Posterior vena cava (tissue), 2 donors: ENCODE results near the gene GRAP2. TPM values are rescaled to one million over a fixed set of nuclear protein-coding genes. Genes with fewer than 3 reads are reported as not detected.

Experiments used
- DNase-seq: peaks from one replicate; pipeline ENCODE4 v3.0.0-alpha.2; 2020; ENCODE audit warnings: low spot score
- intact Hi-C, 2 donors: fragments of 100-400 bp; cut with DNase I; formaldehyde crosslinking; loops; one replicate each; pipeline versions ENCODE4 v1.14.1 to v1.14.2; 2022 to 2023
- total RNA-seq, 2 donors: library from RNA; stranded (reverse); fragmentation: NEBNext Ultra II Directional; extraction: Animal tissue kit (Norgen Biotek cat#: 25700); gene quantifications; one replicate each; pipeline ENCODE4 v1.2.1, GENCODE V29; 2021
- donor health status: DM: yes; HTN: yes; CAD: no.
- donor health status: DM: yes; HTN: yes; CAD: no.

GRAP2 gene
- total RNA-seq, 2 donors from 2014 or later, result 2.0 to 4.1 TPM

GRCh38 chr22:39917776-39918495, 17.1 kb downstream of the GRAP2 start:
- DNase-seq, result no peak
- intact Hi-C loops, result no loop called here

- intact Hi-C loops, result loop anchor here in 1 of 2 donors (2.0 kb wide), 1 partner anchor 293 kb away; no protein-coding TSS in a partner anchor
- DNase-seq, result no peak
Measured at GRCh38 chr22:39920134-39920743, 19.4 kb downstream of the GRAP2 start.

DNA sequence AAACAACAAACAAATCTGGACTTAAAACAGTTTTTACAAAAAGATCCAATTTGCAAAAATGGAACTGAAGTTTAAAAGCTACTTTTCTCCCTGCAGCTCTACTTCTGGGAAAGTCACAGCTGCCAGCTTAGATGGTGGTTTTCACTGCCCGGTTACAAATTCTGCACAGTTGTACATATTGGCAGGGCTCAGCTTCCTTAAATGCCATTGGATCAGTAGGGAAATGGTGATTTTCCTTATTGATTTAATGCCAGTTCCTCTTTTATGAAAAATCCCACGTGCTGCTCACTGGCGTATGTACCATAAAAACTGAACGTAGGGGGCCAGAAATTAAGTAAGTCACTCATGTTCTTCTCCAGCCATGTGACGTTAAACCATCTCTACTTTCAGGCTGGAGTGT, 22.8 kb downstream of the GRAP2 start:
- DNase-seq, result no peak
- intact Hi-C loops, result no loop called here

- no peak for DNase-seq
- intact Hi-C loops, result no loop called here
Measured at GRCh38 chr22:39924286-39924685, 23.4 kb downstream of the GRAP2 start.

DNA sequence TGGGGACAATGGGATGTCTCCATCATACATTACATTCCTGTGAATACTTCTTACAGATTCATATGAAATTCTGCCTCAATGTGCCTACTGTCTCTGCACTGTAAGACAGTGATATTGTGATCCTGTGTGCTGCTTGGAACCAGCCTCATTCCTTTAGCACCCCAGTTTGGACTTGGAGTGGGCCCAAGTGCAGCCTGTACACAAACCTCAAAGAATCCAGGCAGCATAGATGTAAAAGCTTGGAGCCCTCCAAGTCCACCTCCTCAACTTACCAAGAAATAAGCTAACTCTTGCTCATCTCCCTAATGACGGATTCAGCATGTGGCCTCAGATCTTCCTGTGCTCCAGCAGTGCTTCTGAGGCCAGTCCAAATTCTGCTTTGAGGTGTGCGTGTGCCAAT, 24.4 kb downstream of the GRAP2 start:
- DNase-seq, result no peak
- intact Hi-C loops, result no loop called here

GRCh38 chr22:39925909-39926679, 25.2 kb downstream of the GRAP2 start:
- no peak for DNase-seq
- intact Hi-C loops, result no loop called here

GRCh38 chr22:39926753-39927152, 25.9 kb downstream of the GRAP2 start:
- DNase-seq, result no peak
- intact Hi-C loops, result no loop called here

DNA sequence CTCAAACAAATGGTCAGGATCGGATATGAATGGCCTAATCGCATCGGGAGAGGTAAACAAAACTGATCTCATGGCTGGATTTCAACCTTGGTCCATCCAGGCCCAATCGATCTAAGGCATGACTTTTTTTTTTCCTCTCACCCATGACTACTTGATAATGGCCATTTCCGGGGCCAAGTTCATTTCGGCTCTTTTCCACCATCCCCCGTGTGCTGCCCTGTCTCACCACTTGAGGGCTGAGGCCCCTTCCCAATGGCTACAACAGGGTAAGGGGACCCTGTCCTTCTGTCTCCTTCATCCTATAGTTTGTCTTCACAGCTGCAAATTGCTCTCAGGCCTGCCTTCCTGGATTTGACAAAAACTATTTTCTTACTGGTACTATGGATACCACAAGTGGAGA, 26.7 kb downstream of the GRAP2 start:
- intact Hi-C loops, result no loop called here
- no peak for DNase-seq

- intact Hi-C loops, result no loop called here
- DNase-seq, result no peak
Measured at GRCh38 chr22:39928536-39929520, 27.9 kb downstream of the GRAP2 start.

DNA sequence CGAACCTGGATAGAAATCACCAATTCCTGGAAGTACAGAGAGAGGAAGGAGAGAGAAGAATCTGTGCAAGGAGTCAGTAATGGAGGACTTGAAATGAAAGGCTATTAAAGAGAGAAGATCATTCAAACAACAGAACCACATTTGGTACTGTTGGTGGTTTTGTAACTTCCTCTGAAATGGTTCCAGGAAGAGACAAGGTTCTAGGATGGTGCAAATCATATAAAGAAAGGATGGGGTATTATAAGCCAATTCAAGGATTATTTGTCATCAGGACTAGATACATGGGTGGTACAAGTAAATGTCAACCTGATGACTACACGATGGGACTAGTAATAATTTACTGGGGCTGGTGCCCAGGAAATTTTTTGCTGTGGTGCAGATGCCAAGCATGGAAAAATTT, 30.4 kb downstream of the GRAP2 start:
- DNase-seq, result no peak
- intact Hi-C loops, result no loop called here

- DNase-seq, result no peak
- intact Hi-C loops, result no loop called here
Measured at GRCh38 chr22:39932166-39932565, 31.3 kb downstream of the GRAP2 start.

GRCh38 chr22:39932918-39933649, 32.2 kb downstream of the GRAP2 start:
- intact Hi-C loops, result no loop called here
- DNase-seq, result no peak

DNA sequence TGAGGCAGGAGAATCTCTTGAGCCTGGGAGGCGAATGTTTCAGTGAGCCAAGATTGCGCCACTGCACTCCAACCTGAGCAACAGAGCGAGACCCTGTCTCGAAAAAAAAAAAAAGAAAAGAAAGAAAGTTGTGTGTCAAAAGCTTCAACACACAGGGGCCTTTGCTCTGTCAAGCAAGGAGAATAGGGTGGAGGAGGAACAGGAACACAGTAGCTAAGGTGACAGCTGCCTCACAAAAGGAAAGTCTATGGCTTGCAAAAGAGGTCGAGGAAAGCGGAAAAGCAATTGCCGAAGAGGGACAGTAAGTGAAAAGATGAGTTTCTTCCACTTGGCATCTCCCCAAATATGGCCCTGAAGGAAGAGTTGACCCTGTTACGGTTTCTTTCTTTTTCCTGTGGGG, 32.9 kb downstream of the GRAP2 start:
- intact Hi-C loops, result no loop called here
- no peak for DNase-seq

DNA sequence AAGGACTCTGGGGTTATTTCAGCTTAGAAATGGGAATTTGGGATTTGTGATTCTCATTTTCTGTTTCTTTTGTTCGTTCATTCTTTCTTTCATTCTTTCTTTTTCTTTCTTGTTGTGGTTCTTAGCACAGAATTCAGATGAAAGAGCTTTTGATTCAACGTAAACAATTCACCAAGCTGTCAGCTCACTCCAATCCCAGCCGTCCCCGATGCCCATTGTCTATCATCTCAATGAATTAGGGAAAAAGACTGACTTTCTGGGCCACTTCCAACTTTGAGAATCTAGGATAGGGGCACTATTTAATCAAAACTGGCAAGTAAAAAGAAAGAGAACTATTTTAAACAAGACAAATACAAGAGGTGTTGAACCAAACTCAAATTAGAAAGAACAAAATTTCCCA, 34.2 kb downstream of the GRAP2 start:
- intact Hi-C loops, result no loop called here
- no peak for DNase-seq

- no peak for DNase-seq
- intact Hi-C loops, result no loop called here
Measured at GRCh38 chr22:39935612-39936011, 34.7 kb downstream of the GRAP2 start.

DNA sequence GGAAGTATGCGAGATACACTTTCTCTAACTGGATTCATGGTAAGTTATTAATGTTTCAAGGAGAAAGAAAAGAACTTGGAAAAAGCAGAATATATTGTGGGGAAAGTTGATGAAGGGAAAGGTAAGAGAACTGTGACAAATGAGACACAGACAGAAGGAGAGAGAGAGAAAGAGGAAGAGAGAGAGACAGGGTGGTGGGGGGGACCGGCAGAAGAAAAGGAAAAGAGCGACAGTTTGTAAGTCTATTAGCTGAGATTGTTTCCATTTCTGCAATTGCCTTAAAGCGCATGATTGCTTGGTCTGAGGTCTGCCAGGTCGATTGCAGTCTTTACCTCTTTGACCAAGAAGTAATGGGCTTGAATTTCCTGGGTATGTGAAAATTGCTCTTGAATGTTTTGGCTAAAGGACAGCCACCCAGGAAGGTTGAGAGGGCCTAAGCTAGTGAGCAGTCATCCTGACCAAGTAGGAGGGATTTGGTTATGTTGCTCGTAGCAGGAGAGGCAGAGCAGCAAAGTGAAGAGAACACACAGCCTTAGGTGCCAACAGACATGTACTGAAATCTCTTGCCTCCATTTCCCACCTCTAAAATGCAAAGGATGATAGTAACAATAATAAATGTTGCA, 35.8 kb downstream of the GRAP2 start:
- DNase-seq, result no peak
- intact Hi-C loops, result no loop called here

DNA sequence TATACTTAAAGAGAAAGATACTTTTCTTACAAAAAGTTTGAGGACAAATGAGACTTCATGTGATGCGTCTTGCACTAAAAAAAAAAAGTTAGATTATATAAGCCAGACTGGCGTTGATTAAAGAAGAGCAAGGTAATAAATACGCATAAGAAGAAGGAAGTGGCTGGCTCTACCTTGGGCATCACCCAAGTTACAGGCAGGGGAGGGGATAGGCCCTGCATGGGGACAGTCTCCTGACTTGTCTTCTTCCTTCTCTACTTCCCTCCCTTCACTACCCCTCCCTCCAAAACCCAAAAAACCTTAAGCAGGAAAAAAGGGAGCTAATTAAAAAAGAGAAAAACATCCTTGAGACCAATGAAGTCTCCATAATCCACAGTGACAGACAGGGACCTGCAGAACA, 37.0 kb downstream of the GRAP2 start:
- DNase-seq, result no peak
- intact Hi-C loops, result no loop called here

DNA sequence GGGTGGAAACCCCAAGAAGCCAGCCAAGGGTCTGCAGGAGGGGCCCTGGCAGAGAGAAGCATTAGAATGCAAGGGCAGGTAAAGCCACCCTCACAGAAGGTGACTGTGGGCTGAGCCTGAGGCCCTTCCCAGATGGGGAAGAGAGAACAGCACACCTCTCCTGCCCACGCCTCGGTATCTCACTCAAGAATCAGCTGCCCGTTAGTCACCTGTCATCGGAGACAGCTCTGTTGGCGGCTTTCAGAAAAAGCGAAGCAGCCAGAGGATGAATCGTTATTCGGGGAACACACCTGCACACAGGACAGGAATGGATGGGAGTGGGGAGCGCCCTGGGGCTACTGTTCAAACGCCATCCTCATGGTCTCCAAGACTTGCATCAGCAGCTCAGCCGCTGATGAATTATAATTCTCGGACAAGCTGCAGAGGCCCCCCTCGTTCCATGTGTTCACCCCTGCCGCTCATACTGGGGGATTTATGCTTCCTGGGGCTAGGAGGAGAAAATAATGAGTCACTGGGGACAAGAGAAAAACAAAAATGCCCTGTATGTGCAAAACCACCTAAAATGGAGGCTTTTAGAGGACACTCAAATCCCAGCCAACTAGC, 37.7 kb downstream of the GRAP2 start:
- no peak for DNase-seq
- intact Hi-C loops, result no loop called here
